Fibroblast of mammary gland (primary cell): ENCODE results near the gene PSMF1.

Experiments
- DNase-seq: peaks from one replicate; pipeline ENCODE4 v3.0.0-alpha.2; 2010; ENCODE audit warnings: low read depth
- H3K4me3 ChIP-seq: 2 replicates; pipeline ENCODE4 v1.5.1; 2011; ENCODE audit warnings: low read depth, mild to moderate bottlenecking, low read length, moderate library complexity; ENCODE audit not compliant: control insufficient read depth
- CTCF ChIP-seq: conservative IDR thresholded peaks from 2 replicates; pipeline ENCODE4 v1.5.1; 2011; ENCODE audit warnings: low read depth, low read length, inconsistent platforms; ENCODE audit not compliant: control insufficient read depth, insufficient read depth

The PSMF1 gene

DNA sequence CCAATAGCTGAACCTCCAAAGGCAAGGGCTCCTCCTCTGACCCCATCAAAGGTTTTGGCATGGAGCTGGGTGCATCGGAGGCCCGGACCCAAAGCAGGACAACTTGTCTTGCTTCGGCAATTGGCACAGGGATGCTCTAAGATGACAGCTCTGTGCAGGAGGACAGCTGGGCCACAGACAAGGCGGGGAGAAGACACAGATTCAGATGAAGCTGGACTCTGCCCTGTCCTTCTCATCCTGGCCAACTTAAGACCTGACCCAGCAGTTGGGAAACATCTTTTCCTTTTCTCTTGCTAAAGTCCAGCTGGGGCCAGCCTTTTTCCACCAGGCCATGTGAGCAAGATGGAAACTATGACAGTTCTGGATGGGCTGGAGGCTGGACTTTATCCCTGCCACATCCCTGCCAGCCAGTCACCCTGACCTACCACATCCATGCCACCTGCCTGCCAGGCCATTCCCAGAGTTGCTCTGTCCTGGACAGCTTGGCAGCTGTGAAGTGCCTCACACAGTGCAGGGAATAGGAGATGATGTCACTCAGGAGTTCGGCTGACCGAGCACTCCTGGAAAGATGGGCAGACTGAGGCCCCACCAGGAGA, 12.7 kb upstream of the PSMF1 start:
- TF ChIP-seq CTCF, result no peak
- DNase-seq, result no peak
- H3K4me3 ChIP-seq, result no peak overlapping the region

GRCh38 chr20:1107176-1107575, 11.2 kb upstream of the PSMF1 start:
- H3K4me3 ChIP-seq, result no peak overlapping the region
- no peak for DNase-seq
- TF ChIP-seq CTCF, result no peak

DNA sequence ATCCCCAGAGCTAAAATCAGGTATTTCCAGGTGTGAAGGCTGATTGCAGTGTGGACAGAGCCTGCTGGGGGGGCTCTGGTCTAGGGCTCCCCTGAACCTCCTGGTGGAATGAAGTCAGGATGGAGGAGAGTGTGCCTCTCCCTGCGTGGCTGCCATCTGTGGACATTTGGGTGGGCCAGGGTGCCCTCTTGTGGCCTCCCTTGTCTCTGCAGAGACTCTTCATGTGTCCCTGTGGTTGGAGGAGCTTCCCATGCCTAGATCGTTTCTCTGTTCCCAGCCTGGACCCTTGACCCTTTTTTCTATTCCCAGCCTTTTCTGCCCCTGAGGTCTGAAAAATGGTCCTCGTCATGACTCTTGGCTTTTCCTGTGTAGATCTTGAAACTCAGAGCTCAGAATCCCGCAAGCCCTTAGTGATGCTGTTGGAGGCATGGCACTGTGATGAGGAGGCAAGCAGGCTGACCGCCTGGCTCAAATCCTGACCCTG, 9.9 kb upstream of the PSMF1 start:
- peak; percentile 87 for TF ChIP-seq CTCF
- DNase-seq, result peak; percentile 40

GRCh38 chr20:1112908-1113307, 5.5 kb upstream of the PSMF1 start:
- no peak for TF ChIP-seq CTCF
- DNase-seq, result no peak
- H3K4me3 ChIP-seq, result no peak overlapping the region

More for the DNA sequence above, 9.9 kb upstream of the PSMF1 start:
- H3K4me3 ChIP-seq, result no peak overlapping the region

DNA sequence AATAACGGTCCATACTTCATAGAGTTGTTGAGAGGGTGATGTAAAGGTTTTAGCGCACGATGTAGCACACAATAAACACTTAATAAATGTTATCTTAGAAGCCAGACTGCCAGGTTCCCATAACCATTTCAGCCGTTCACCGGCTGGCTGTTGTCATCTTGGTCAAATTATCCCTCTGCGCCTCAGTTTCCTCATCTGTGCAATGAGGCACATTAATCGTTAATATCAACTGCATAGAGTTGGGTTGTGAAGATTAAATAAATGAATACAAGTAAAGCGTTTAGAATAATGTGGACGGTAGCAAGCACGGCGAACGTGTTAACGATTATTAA, 432 bp upstream of the PSMF1 start:
- DNase-seq, result no peak
- peak overlapping the region; percentile 98 for H3K4me3 ChIP-seq
- no peak for TF ChIP-seq CTCF

- no peak for DNase-seq
- H3K4me3 ChIP-seq, result peak overlapping the region; percentile 98
- no peak for TF ChIP-seq CTCF
These were observed 715 bp downstream of the PSMF1 start for GRCh38 chr20:1119128-1119505.

GRCh38 chr20:1119524-1119923, 1.1 kb downstream of the PSMF1 start:
- DNase-seq, result no peak
- no peak for TF ChIP-seq CTCF
- peak overlapping the region; percentile 98 for H3K4me3 ChIP-seq
